HepG2 (cell line): Measurements from ENCODE around the gene SMARCA2.

Experiments used
- MIER3 ChIP-seq: IDR thresholded peaks from 2 replicates; pipeline ENCODE4 v1.6.1; 2016; ENCODE audit warnings: missing compliant biosample characterization, borderline replicate concordance
- POLR2AphosphoS5 ChIP-seq: IDR thresholded peaks from 2 replicates; pipeline ENCODE4 v1.6.1; 2012; ENCODE audit warnings: low read depth, low read length
- TCF12 ChIP-seq, 2 experiments: fragments of 450-650 bp in 1 of 2; sonication (generic) in 1 of 2; formaldehyde crosslinking in 1 of 2; IDR thresholded peaks; 2 replicates each; pipeline versions ENCODE4 v1.6.1 to v1.8.0; 2017 to 2022; ENCODE audit warnings: antibody characterized with exemption in 1 of 2, mild to moderate bottlenecking in 1 of 2, missing genetic modification reagents in 1 of 2, moderate library complexity in 1 of 2
- ZNF274 ChIP-seq: sonication (generic); formaldehyde crosslinking; IDR thresholded peaks from 2 replicates; pipeline ENCODE4 v1.5.1; 2020; ENCODE audit warnings: mild to moderate bottlenecking, missing genetic modification reagents
- ZNF326 ChIP-seq: sonication (generic); formaldehyde crosslinking; IDR thresholded peaks from 2 replicates; pipeline ENCODE4 v1.4.0; 2020; ENCODE audit warnings: missing genetic modification reagents, borderline replicate concordance
- ZNF678 ChIP-seq: sonication (generic); formaldehyde crosslinking; IDR thresholded peaks from 2 replicates; pipeline ENCODE4 v1.4.0; 2020; ENCODE audit warnings: mild to moderate bottlenecking, missing genetic modification reagents
- TF ChIP-seq, protein P1 (sequence below): sonication (generic); formaldehyde crosslinking; IDR thresholded peaks from 2 replicates; pipeline ENCODE4 v1.5.0; 2020; ENCODE audit warnings: missing genetic modification reagents
- TF ChIP-seq, protein P2 (sequence below): sonication (generic); formaldehyde crosslinking; IDR thresholded peaks from 2 replicates; pipeline ENCODE4 v1.5.0; 2020; ENCODE audit warnings: mild to moderate bottlenecking, missing genetic modification reagents, borderline replicate concordance

DNA sequence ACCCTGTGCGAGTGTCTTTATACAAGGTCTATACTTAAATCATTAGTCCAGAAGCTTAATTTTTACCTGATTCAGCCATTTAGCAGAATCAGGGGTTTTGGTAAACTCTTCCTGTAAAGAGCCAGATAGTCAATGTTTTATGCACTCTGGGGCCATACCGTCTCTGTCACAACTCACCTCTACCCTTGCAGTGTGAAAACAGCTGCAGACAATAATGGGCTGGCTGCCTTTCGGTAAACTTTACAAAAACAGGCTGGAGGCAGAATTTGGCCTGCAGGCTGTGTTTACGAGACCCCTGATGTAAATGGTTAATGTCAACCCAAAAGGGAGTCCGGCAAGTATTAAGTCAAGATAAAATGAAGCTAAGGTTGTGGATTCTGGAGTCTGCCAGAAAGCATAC lies 32.8 kb downstream of the SMARCA2 start:
- TF ChIP-seq, protein P1, sequence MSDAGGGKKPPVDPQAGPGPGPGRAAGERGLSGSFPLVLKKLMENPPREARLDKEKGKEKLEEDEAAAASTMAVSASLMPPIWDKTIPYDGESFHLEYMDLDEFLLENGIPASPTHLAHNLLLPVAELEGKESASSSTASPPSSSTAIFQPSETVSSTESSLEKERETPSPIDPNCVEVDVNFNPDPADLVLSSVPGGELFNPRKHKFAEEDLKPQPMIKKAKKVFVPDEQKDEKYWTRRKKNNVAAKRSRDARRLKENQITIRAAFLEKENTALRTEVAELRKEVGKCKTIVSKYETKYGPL (CRISPR knock-in tag) = no peak
- TF ChIP-seq ZNF274 (CRISPR knock-in tag) = no peak
- TF ChIP-seq, protein P2, sequence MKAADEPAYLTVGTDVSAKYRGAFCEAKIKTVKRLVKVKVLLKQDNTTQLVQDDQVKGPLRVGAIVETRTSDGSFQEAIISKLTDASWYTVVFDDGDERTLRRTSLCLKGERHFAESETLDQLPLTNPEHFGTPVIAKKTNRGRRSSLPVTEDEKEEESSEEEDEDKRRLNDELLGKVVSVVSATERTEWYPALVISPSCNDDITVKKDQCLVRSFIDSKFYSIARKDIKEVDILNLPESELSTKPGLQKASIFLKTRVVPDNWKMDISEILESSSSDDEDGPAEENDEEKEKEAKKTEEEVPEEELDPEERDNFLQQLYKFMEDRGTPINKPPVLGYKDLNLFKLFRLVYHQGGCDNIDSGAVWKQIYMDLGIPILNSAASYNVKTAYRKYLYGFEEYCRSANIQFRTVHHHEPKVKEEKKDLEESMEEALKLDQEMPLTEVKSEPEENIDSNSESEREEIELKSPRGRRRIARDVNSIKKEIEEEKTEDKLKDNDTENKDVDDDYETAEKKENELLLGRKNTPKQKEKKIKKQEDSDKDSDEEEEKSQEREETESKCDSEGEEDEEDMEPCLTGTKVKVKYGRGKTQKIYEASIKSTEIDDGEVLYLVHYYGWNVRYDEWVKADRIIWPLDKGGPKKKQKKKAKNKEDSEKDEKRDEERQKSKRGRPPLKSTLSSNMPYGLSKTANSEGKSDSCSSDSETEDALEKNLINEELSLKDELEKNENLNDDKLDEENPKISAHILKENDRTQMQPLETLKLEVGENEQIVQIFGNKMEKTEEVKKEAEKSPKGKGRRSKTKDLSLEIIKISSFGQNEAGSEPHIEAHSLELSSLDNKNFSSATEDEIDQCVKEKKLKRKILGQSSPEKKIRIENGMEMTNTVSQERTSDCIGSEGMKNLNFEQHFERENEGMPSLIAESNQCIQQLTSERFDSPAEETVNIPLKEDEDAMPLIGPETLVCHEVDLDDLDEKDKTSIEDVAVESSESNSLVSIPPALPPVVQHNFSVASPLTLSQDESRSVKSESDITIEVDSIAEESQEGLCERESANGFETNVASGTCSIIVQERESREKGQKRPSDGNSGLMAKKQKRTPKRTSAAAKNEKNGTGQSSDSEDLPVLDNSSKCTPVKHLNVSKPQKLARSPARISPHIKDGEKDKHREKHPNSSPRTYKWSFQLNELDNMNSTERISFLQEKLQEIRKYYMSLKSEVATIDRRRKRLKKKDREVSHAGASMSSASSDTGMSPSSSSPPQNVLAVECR = no peak
- TF ChIP-seq TCF12 (IDR thresholded peaks at IDR 0.05) = no peak
- no peak for TF ChIP-seq TCF12 (CRISPR knock-in tag; IDR thresholded peaks at IDR 0.05)
- TF ChIP-seq ZNF326 (CRISPR knock-in tag) = no peak
- no peak for TF ChIP-seq POLR2AphosphoS5
- no peak for TF ChIP-seq ZNF678
- no peak for TF ChIP-seq MIER3 (CRISPR knock-in tag)
